Fibroblast of lung (primary cell): ENCODE results near the gene ATRNL1.

Source experiments
- CTCF ChIP-seq, 2 donors: IDR thresholded peaks in 1 of 2; conservative IDR thresholded peaks in 1 of 2; 1 replicate in 1 of 2; 2 replicates in 1 of 2; pipeline ENCODE4 v1.5.1; 2011 to 2012; ENCODE audit warnings: low read length in 2 of 2, control low read depth in 1 of 2, inconsistent platforms in 1 of 2, low read depth in 1 of 2, mild to moderate bottlenecking in 1 of 2
- EZH2 ChIP-seq: IDR thresholded peaks from 2 replicates; pipeline ENCODE4 v1.5.1; 2012; ENCODE audit warnings: low read length, control low read depth, mild to moderate bottlenecking; ENCODE audit errors: missing control alignments

GRCh38 chr10:115117301-115117700 lies 24.1 kb downstream of the ATRNL1 start:
- TF ChIP-seq CTCF (conservative IDR thresholded peaks at IDR 0.05 in 1 of 2, IDR thresholded peaks at IDR 0.05 in 1 of 2; ENCODE audit: low read depth in 1 of 2, low read length in 2 of 2) (no peak), EZH2 (no peak)
